ENCODE measurements around the gene EFNB2.

DNA sequence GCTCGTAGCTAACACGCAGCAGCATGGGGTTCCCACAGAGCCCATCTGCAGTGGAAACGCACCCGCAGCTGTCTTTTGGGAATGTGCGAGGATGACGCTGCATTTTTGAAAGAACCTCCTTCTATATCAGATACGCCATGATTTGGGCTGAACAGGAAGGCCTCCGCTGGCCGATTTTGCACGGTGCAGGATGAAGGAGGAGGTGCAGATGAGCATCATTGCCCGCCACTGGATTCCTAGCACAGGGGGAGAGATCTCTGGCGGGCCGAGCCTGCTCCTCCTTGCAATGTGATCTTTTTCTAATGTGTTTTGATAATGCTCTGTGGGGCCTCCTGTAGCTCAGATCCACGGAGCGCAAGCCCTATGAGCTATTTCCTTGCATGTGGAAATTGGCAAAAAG, 55.5 kb downstream of the EFNB2 start:
- TF ChIP-seq, protein P1, sequence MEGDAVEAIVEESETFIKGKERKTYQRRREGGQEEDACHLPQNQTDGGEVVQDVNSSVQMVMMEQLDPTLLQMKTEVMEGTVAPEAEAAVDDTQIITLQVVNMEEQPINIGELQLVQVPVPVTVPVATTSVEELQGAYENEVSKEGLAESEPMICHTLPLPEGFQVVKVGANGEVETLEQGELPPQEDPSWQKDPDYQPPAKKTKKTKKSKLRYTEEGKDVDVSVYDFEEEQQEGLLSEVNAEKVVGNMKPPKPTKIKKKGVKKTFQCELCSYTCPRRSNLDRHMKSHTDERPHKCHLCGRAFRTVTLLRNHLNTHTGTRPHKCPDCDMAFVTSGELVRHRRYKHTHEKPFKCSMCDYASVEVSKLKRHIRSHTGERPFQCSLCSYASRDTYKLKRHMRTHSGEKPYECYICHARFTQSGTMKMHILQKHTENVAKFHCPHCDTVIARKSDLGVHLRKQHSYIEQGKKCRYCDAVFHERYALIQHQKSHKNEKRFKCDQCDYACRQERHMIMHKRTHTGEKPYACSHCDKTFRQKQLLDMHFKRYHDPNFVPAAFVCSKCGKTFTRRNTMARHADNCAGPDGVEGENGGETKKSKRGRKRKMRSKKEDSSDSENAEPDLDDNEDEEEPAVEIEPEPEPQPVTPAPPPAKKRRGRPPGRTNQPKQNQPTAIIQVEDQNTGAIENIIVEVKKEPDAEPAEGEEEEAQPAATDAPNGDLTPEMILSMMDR (IDR thresholded peaks at IDR 0.05; ENCODE audit: poor library complexity, severe bottlenecking) = no peak
- TF ChIP-seq EZH2 (IDR thresholded peaks at IDR 0.05; ENCODE audit: borderline replicate concordance, insufficient read depth, low read length, poor library complexity, severe bottlenecking) = no peak
- TF ChIP-seq POLR2AphosphoS5 (IDR thresholded peaks at IDR 0.05) = no peak

Data from neural cell (in vitro differentiated cells).